Measurements from ENCODE around the gene HCFC2. TPM values are rescaled to one million over a fixed set of nuclear protein-coding genes. Genes with fewer than 3 reads are reported as not detected.

Gene HCFC2
- total RNA-seq, 1 experiment from 2014 or later: 8.5 TPM

DNA sequence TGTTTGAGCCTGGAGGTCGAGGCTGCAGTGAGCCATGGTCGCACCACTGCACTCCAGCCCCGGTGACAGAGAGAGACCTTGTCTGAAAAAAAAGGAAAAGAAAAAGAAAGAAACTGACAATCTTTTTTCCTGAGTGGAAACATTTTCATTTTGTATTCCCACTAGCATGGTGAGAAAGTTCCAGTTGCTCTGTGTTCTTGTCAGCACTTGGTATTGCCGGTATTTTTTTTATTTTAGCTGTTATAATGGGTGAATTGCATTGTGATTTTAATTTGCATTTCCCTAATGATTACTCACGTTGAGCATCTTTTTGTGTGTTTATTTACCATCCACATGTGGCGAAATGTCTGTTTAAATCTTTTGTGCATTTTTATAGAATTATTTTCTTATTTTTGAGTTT, 40.0 kb upstream of the HCFC2 start:
- no peaks in the 10 kb centered on the region for H3K4me1 ChIP-seq (ENCODE audit: control insufficient read depth, insufficient read depth, low read length)
- ChIA-PET CTCF (no interaction called here), POLR2A (interaction anchor here (0.6 kb wide), 1 partner anchor 94 kb away, joined by 4 read pairs; the partner anchor contains the start of gene HSP90B1)
- ATAC-seq (no peak), DNase-seq (ENCODE audit: low read depth, low spot score) (no peak)
- in situ Hi-C loops (cut with HindIII; ENCODE audit: low pct_unique_long_range_greater_than_20kb, low sequenced_read_pairs): no loop called here
- H3K27ac ChIP-seq (ENCODE audit: low read length): no peak overlapping the region
- H3K9me3 ChIP-seq (ENCODE audit: control insufficient read depth, insufficient read depth, low read depth, low read length): peaks cover 3% of the 10 kb centered on the region; the same call in 1 of the 2 replicates
- H3K36me3 ChIP-seq (ENCODE audit: control insufficient read depth, insufficient read depth, low read length): no peaks in the 10 kb centered on the region
- H3K4me3 ChIP-seq (ENCODE audit: low read depth in 2 of 2, low read length in 2 of 2): no peak overlapping the region
- TF ChIP-seq REST (IDR thresholded peaks at IDR 0.05; ENCODE audit: insufficient read depth in 1 of 2, low read depth in 2 of 2, low read length in 1 of 2): no peak
- no peak for TF ChIP-seq CTCF (IDR thresholded peaks at IDR 0.05)
- TF ChIP-seq TCF7L2 (IDR thresholded peaks at IDR 0.05; ENCODE audit: low read depth, low read length): no peak
- TF ChIP-seq POLR2AphosphoS5 (IDR thresholded peaks at IDR 0.05; ENCODE audit: low read depth, low read length): no peak
- TF ChIP-seq SIN3A (IDR thresholded peaks at IDR 0.05; ENCODE audit: borderline replicate concordance, insufficient read depth, low read depth, low read length): no peak
- intact Hi-C loops (cut with micrococcal nuclease; ENCODE audit: unreplicated experiment): no loop called here
- no TSS peak for BruUV-seq (replicated peaks)
- H3K27me3 ChIP-seq (ENCODE audit: control insufficient read depth, insufficient read depth, low read length): no peaks in the 10 kb centered on the region; the same call in 1 of the 2 replicates

- TF ChIP-seq SIN3A (IDR thresholded peaks at IDR 0.05; ENCODE audit: borderline replicate concordance, insufficient read depth, low read depth, low read length): no peak
- TF ChIP-seq REST (IDR thresholded peaks at IDR 0.05; ENCODE audit: insufficient read depth in 1 of 2, low read depth in 2 of 2, low read length in 1 of 2): no peak
- TF ChIP-seq CTCF (IDR thresholded peaks at IDR 0.05): no peak
- no peak for TF ChIP-seq POLR2AphosphoS5 (IDR thresholded peaks at IDR 0.05; ENCODE audit: low read depth, low read length)
- TF ChIP-seq TCF7L2 (IDR thresholded peaks at IDR 0.05; ENCODE audit: low read depth, low read length): no peak
- intact Hi-C loops (cut with micrococcal nuclease; ENCODE audit: unreplicated experiment): no loop called here
- H3K27me3 ChIP-seq (ENCODE audit: control insufficient read depth, insufficient read depth, low read length): no peaks in the 10 kb centered on the region; the same call in 1 of the 2 replicates
- POLR2A ChIA-PET: no interaction called here
- no peaks in the 10 kb centered on the region for H3K36me3 ChIP-seq (ENCODE audit: control insufficient read depth, insufficient read depth, low read length)
- in situ Hi-C loops (cut with HindIII; ENCODE audit: low pct_unique_long_range_greater_than_20kb, low sequenced_read_pairs): no loop called here
- no TSS peak for BruUV-seq (replicated peaks)
- DNase-seq (ENCODE audit: low read depth, low spot score) (no peak), ATAC-seq (no peak)
- CTCF ChIA-PET: no interaction called here
- H3K4me1 ChIP-seq (ENCODE audit: control insufficient read depth, insufficient read depth, low read length): no peaks in the 10 kb centered on the region
- peaks cover 3% of the 10 kb centered on the region; the same call in 1 of the 2 replicates for H3K9me3 ChIP-seq (ENCODE audit: control insufficient read depth, insufficient read depth, low read depth, low read length)
- no peak overlapping the region for H3K27ac ChIP-seq (ENCODE audit: low read length)
- H3K4me3 ChIP-seq (ENCODE audit: low read depth in 2 of 2, low read length in 2 of 2): no peak overlapping the region
Observed at GRCh38 chr12:104025771-104026170, 38.6 kb upstream of the HCFC2 start.

All from Panc1 (cell line).